GM19467 (cell line): ENCODE measurements around the gene GAL3ST3.
A peak's percentile ranks its signal among the peaks of the same experiment; 100 is the strongest.
"Not testable (repeated sequence)": the region's sequence is repeated elsewhere in the genome, so short reads cannot be mapped to it uniquely, and the experiment has no call there.

Experiments
- ATAC-seq: cut with Tn5 transposase; IDR thresholded peaks from one replicate; pipeline ENCODE4 v1.9.1; 2021; ENCODE audit warnings: mild to moderate bottlenecking, moderate library complexity; ENCODE audit not compliant: unreplicated experiment

The GAL3ST3 gene

GRCh38 chr11:66014804-66015453 lies 34.0 kb downstream of the GAL3ST3 start:
- no peak for ATAC-seq

DNA sequence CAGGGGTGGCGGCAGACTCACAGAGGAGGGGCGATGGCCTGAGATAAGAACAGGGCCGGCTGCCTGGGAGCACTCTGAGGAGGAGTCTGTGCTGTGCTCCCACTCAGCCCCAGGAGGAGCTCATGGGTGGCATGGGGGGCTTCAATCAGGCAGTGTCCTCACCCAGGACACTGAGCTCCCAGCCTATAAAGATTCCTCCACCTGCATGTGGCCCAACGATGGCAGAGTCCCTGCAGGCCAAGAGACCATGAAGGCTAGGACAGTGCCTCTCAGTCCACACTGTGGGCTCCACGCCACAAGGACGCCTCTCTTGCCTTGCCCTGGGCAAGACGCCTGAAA lies 35.2 kb downstream of the GAL3ST3 start:
- no peak for ATAC-seq

- no peak for ATAC-seq
These were observed 35.8 kb downstream of the GAL3ST3 start for GRCh38 chr11:66012946-66013761.

- ATAC-seq: no peak
These were observed 36.5 kb downstream of the GAL3ST3 start for GRCh38 chr11:66012371-66012945.

- no peak for ATAC-seq
These were observed 37.1 kb downstream of the GAL3ST3 start, which contains the start of gene CST6 for GRCh38 chr11:66011785-66012303. CST6 (plus strand) TSS chr11:66012008; CDS start chr11:66012045, 37 bp downstream.

DNA sequence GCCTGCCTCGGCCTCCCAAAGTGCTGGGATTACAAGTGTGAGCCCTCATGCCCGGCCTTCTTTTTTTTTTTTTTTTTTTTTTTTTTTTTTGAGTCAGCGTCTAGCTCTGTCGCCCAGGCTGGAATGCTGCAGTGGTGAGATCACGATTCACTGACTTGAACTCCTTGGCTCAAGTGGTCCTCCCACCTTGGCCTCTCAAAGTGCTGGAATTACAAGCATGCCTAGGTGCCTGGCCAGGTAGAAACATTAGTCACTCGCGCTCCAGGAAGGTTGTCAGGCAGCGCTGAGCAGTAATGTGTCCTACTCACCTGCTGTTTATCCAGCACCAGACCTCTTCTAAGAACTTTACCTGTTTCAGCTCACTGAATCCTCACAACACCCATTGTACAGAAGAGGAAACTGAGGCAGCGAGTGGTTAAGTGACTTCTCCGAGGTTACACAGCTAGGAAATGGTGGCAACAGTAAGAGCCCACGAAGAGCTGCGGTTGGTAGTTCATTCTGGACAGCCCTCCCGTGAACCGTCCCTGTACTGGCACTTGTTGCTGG lies 37.6 kb downstream of the GAL3ST3 start:
- ATAC-seq: no peak

- not testable (repeated sequence) for ATAC-seq
These were observed 38.9 kb downstream of the GAL3ST3 start for GRCh38 chr11:66010036-66010435.

DNA sequence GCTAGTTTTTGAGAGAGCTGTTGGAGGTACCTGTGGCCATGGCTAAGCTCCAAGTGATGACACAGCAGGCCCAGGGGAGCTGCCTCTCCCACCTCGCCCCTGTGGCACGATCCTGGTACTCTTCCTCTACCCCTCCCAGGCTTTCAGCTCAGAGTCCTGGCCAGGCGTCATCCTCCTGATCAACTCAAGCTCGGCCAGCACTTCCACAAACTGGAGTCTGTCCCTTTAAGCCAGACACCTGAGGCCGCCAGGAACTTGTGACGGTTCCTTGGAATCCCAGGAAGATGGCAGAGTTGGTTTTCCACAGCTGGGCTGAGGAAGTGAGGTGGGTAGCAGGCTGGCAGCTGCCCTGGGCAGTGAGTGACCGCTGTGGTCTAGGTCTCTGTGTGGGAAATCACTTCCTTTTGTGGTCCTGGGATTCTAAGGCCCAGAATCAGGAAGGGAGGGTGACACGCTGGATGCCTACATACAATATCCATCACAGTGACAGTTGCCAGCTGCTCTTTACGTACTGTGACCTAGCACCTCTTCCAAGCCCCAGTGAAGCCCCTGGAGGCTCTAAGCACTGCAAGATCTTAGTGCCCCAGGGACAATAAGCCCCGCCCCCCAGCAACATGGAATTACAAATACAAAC lies 40.4 kb downstream of the GAL3ST3 start:
- no peak for ATAC-seq

GRCh38 chr11:66008095-66008467 lies 40.9 kb downstream of the GAL3ST3 start:
- ATAC-seq: no peak

DNA sequence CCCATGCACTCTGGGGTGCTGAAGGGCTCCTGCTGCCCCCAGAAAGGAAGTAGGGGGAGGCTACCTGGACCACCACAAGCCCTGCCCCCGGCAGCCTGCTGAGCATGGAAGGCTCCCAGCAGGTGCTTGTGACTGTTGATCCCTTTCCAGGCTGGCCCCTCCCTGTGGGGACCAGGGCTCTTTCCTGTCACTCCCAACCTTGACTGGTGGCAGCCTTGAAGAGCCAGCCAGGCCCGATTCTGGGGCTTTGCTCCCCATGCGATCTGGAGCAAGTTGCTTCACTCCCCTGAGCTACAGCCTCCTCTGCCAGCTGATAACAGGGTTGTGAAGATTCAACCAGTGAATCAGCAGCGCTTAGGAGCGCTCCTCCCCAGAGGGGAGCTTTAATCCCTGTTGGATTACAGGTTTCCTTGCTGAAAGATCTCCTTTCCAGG lies 41.7 kb downstream of the GAL3ST3 start:
- no peak for ATAC-seq

GRCh38 chr11:66006891-66007176 lies 42.1 kb downstream of the GAL3ST3 start:
- ATAC-seq: no peak

DNA sequence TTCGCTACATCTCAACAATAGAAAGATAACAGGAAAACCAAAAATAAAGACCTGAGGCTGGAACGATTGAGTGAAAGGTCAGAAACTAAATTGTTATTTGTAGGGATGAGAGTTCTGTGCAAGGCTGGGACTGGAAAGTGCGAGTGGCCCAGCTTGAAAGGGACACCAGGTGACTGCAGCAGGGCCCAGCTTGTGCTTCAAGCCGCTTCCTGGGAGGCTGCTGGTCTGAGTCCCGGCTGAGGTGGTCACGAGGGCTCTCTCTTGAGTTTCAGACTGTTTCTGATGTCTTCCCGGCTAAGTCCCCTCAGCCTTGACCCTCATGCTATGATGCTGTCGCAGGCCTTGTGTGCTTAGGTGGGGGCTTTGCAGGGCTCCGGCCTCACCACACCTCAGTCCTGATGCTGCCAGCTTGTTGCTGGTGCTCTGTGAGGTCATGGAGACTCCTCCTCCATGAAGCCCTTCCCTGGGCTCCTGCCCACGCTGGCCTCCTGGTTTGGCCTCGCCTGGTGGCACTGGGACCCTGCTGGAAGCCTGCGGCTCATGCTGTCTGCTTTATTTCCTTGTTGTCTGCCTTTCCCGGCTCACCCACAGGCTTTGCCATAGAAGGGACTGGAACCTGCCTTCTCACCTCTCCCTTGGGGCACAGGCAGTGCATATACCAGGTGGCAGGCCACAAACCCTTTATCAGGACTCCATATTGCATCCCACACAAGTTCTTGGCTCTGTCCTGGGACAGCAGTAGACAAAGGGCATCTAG lies 42.6 kb downstream of the GAL3ST3 start:
- ATAC-seq: no peak

GRCh38 chr11:66004186-66004585 lies 44.8 kb downstream of the GAL3ST3 start:
- ATAC-seq: no peak

DNA sequence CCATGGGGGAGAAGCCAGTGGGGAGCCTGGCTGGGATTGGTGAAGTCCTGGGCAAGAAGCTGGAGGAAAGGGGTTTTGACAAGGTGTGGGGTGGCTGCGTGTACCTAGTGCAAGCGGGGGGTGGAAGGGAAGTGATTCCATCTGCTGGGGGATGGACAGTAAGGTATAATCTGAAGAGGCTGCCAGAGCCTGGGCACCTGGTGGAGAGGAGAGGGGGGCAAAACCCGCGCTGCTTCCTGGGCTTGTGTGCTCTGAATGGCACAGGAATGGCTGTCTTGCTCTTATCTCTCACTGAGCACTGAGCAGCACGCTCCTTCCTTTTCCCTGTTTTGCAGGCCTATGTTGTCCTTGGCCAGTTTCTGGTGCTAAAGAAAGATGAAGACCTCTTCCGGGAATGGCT lies 45.7 kb downstream of the GAL3ST3 start:
- no peak for ATAC-seq

DNA sequence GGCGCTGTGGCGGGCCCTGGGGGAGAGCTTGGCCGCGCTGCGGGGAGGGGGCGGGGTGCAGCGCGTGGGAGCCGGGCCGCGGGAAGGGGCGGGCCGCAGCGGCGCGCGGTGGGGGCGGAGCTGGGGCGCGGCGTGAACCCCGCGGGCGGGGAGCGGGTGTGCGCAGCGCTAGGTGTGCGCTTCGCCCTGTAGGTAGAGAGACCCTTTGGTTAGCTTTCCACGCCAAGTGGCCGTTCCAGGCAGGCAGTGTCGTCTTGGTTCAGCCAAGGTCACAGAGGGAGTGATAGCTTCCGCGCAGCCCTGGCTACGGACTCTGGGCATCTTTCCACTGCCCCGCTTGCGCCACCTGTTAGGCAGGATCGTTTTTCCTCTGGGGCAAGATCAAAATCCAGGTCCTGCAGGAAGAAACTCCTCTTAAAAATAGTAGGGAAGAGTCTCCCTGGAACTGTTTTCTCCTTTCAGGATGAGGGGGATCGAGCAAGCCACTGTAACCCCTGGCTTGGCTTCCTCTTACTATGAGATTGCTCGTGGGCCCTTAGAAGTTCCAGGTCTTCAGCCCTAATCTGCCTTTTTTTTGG lies 46.2 kb downstream of the GAL3ST3 start:
- ATAC-seq: peak; percentile 36

GRCh38 chr11:66001942-66002647 lies 46.9 kb downstream of the GAL3ST3 start, which contains the start of the genes BANF1 and EIF1AD:
BANF1 (plus strand) TSS chr11:66002503; CDS start chr11:66003251, 748 bp downstream.
EIF1AD (minus strand) TSS chr11:66002157; CDS start chr11:66000389, 1,768 bp downstream.
- ATAC-seq: peak; percentile 65

DNA sequence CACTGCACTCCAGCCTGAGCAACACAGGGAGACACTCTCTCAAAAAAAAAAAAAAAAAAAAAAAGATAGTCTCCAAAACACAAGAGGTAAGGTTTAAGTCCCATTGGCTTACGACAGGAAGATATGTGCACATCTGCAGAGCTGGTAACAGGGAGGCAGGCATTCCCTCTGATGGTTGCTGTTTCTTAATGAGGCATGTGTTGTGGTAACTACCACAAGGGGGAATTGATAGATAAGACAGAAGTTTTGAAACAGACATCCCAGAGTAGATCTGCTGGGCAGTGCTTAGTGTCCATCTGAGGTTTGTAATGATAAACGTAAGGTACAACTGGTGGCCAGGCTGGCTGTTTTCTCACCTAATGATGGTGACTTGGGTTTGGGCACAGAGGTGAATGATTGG lies 51.7 kb downstream of the GAL3ST3 start:
- ATAC-seq: no peak

GRCh38 chr11:65992056-65992455 lies 56.9 kb downstream of the GAL3ST3 start:
- no peak for ATAC-seq
